Activated T-helper 1 cell treated with Interleukin-2 at 50 U/mL for 16 hours (primary cell): ENCODE measurements around the gene RTL1.

Experiments
- DNase-seq: peaks from one replicate; pipeline ENCODE4 v3.0.0-alpha.2; 2020; ENCODE audit warnings: low read depth

Gene RTL1

GRCh38 chr14:100903672-100904185 lies at the start of gene RTL1:
TSS of gene RTL1 (minus strand) at chr14:100903722. CDS start at chr14:100884788, 18,934 bp downstream.
- no peak for DNase-seq

- no peak for DNase-seq
Measured at GRCh38 chr14:100950024-100950423, 46.5 kb upstream of the RTL1 start.

GRCh38 chr14:100944052-100944451 lies 40.5 kb upstream of the RTL1 start:
- no peak for DNase-seq

- no peak for DNase-seq
Measured at GRCh38 chr14:100930270-100930669, 26.7 kb upstream of the RTL1 start.

- DNase-seq: no peak
Measured at GRCh38 chr14:100915560-100915959, 12.0 kb upstream of the RTL1 start.

- no peak for DNase-seq
Measured at GRCh38 chr14:100914597-100915021, 11.1 kb upstream of the RTL1 start.

GRCh38 chr14:100911665-100912316 lies 8.3 kb upstream of the RTL1 start:
- no peak for DNase-seq

- DNase-seq: no peak
Measured at GRCh38 chr14:100910888-100911664, 7.6 kb upstream of the RTL1 start.

- DNase-seq: no peak
Measured at GRCh38 chr14:100909439-100909838, 5.9 kb upstream of the RTL1 start.

- no peak for DNase-seq
Measured at GRCh38 chr14:100907240-100907639, 3.7 kb upstream of the RTL1 start.

- no peak for DNase-seq
Measured at GRCh38 chr14:100906420-100906819, 2.9 kb upstream of the RTL1 start.

- no peak for DNase-seq
Measured at GRCh38 chr14:100905166-100905565, 1.6 kb upstream of the RTL1 start.

- no peak for DNase-seq
Measured at GRCh38 chr14:100904307-100905087, 975 bp upstream of the RTL1 start.

GRCh38 chr14:100903134-100903468 lies 421 bp downstream of the RTL1 start:
- DNase-seq: no peak

GRCh38 chr14:100902295-100903133 lies 1.0 kb downstream of the RTL1 start:
- no peak for DNase-seq

GRCh38 chr14:100901391-100902183 lies 1.9 kb downstream of the RTL1 start:
- DNase-seq: no peak

GRCh38 chr14:100900837-100901390 lies 2.6 kb downstream of the RTL1 start:
- no peak for DNase-seq

- no peak for DNase-seq
Measured at GRCh38 chr14:100899884-100900771, 3.4 kb downstream of the RTL1 start.
